ENCODE results near the gene MDP1.

MDP1 gene

DNA sequence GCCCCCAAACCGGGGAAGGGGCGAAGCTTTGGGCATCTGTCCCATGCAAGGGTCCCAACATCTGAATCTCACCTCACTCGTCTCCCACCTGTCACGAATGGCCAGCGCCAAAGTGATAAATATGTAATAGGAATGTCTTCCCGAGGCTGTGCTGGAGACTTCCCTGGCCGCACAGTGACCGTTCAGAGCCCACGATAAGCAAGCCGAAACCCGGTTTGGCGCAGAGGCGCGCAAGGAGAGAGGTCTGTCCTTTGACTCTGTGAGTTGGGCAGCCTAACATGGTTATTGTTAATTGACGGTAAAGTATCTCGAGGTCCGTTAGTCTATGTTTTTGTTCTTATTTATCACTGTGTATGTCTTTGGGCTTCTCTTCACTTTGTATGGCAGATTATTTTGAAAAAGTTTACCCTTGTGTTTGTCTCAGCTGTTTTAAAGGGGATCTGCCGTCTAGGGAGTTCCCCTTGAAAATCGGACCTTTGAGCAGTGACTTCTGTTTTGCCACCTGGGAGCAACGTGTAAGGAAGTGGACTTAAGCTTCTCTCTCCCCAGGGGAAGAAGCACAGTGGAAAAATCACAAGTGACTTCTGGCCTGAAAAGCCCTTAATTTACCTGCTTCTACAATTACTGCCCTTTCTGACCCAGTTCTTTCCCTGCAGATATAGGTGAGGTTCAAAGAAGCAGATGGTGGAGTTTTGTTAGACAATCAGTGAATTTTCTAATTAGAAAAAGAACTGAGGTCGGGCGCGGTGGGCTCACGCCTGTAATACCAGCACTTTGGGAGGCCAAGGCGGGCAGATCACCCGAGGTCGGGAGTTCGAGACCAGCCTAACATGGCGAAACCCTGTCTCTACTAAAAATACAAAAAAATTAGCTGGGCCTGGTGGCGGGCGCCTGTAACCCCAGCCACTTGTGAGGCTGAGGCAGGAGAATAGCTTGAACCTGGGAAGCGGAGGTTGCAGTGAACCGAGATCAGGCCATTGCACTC, 19.5 kb downstream of the MDP1 start:
- no peak for DNase-seq

DNA sequence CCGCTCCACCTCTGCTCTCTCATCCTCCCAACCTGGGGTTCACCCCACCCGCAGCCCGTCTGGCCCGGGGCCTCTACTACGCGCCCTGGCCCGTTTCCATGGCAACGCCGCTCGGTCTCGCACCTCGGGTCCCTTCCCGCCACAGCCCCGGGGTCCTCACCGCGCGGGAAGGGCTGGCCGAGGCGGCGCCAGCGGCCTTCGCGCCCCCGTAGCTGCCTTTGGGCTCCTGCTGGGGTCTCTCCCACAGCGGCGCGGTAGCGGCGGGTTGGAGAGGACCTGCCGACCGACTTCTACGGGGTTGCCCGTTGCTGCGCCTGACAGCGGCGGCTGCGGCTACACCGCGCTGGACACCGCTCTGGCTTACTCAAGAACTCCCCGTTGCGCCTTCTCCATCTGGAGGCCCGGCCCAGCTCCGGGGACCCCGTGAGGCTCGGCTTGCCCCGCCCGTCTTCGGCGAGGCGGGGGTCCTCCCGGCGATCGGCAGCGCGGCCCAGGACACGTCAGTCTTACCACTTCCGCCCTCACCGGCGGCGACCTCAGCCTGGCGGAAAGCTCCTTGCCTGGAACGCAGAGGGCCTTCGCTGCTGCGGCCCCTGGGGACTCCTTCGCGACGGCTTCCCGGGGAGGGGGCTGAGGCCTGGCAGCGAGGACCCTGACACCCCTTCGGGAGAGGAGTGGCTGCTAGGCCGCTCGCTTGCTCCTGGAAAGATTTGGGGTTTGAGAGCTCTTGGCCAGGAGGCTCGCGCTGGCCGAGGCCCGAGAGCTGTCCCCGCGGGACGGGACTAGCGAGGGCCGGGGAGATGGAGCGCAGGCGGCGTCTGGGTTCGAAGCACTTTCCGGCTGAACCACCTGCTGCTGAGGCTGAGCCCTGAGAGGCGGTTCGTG, 20.4 kb downstream of the MDP1 start, which contains the start of gene TM9SF1:
Gene TM9SF1 (minus strand): TSS at position 256 of the 885 bp plus-strand sequence. CDS start 422 bp downstream, outside the sequence.
- peak; percentile 12 for DNase-seq

DNA sequence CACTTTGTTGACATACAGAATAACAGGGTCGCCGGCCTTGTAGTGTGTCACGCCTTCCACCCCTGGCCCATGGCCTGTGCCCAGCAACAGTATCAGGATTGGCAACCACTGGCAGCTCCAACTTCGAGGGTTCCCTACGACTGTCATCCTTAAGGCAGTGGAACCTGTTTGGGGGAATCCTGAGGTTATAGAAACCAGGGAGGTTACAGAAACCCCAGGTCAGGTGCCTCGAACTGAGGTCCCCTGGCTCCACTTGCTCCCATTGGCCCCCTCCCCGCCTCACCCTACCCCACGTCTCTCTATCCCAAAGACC, 21.0 kb downstream of the MDP1 start:
- no peak for DNase-seq

DNA sequence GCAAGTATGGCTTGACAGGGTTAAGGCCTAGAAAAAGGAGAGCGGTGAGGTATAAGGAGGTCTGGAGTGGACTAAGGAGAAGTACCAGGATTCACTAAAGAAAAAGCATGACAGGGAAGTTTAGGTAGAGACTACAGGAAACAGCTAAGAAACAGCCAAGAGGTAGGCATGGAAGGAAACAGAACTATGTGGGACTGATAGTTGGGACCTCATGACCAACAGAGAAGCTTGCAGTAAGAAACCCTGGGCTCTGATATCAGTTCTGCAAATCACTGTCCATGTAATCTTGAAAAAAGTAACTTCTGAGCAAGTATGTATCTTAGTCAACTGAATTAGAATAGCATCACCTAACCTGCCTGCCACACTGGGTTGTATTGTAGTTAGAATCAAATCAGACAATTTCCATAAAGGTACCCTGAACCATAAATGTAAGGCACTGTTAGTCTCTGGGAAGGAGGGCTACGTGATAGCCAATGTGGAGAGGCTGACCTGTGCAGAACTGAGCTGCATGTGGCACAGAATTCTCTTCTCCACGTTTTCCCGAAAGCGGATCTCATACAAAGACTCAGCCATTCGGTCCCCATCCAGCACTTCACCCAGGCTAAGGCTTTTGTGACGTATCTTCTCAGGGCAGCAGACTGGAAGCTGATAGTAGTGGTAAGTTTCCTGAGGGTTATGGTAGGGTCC, 21.5 kb downstream of the MDP1 start:
- no peak for DNase-seq

DNA sequence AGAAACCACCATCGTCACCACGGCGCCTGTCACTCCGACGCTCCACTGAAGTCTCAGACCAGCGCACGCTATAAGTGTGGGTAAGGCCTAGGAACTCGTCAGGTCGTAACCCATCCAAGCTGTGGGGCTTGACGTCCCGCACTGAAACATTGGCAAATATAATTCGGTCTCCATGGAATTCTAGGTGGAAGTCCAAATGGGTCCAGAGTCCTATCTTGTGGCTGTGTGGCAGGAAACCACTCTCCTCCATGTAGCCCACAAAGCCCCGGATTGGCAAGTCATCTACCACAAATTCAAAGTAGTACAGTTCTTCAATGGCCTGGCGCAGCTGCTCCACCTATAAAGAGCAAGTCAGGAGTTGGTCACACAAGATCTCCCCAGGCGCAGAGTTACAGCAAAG, 22.9 kb downstream of the MDP1 start:
- no peak for DNase-seq

DNA sequence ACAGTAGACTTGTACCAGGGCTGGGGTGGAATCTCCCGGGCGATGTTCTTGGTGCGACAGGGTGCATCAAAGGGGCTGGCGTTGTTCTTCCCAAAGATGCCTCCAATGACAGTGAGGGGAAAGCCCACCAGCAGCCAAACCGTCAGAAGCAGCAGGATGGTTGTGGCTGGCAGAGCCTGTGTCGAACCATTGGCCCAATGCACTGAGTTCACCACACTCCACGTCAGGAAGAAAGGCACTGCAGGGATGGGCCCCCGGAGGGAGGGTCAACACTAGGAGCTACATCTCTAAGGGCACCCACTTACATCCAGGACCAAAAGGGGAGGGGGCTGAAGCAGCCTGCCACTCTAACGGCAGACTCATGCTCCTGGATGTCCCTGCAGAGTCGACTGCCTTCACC, 25.4 kb downstream of the MDP1 start:
- no peak for DNase-seq

DNA sequence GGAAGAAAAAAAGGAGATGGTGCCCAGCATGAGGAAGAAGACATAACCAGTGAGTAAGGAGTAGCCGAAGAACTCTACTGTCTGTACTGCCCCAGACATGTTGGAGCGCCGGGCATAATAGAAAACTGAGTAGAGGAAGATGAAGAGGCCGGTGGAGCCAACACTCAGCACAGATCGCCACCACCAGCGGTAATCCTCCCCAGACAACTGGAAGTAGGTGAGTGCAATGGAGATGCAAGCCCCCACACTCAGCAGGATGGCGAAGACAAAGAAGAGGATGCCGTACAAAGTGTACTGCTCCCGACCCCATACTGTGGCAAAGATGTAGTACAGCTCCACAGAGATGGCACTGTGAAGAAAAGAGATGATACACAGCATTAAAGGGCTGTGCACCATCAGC, 26.4 kb downstream of the MDP1 start:
- DNase-seq = no peak

DNA sequence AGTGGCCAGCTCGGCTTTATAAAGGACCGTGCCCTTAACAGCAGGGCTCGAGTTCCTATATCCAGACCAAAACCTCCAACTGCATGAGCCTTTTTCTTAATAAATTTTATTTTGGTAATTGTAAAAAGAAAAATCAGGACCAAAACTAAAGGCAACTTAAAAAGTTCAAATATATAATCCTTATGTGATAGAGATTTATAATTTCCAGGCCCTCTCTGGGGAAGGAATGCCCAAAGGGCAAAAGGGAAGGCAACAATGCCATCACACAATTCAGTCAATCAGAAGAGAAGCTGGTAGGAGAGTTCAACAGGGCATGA, 26.8 kb downstream of the MDP1 start:
- no peak for DNase-seq

DNA sequence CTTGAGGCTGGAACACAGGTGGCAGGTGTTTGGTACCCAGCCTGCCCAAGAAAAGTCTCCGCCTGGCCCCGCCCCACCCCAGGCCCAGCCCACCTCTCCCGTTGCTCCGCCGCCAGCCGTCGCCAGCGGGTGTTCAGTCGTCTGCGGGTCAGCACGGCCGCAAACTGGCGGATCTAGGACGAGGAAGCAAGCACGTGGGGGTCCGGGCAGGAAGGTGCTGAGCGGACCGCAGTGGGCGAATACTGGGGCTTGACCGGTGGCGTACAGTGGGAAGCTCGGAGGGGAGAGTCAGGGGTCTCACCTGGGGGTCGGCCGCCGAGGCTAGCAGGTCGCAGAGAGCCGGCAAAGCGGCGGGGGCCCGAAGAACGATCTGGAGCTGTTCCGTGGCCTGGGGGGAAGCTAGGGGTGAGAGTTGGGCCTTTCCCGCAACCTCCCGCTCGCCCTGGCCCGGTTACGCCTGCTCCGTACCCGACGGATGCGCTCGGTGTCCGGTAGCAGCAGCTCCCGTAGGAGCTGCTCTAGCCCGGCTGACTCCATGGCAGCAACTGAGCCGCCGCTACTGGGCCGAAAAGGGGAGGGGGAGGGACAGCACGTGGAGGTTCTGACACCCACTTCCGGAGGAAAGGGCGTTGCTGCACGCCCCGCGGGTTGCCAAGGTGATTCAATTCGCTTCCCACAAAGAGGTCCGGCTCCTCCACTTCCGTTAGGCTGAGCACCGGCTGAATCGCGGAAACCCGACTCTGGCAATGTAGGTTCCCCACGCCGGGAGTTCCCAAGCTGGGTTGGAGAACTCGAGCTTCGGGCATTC, 27.4 kb downstream of the MDP1 start, which contains the start of gene IPO4:
Gene IPO4 (minus strand): TSS at position 566 of the 808 bp plus-strand sequence. CDS start 29 bp downstream, at position 537.
- peak; percentile 84 for DNase-seq

DNA sequence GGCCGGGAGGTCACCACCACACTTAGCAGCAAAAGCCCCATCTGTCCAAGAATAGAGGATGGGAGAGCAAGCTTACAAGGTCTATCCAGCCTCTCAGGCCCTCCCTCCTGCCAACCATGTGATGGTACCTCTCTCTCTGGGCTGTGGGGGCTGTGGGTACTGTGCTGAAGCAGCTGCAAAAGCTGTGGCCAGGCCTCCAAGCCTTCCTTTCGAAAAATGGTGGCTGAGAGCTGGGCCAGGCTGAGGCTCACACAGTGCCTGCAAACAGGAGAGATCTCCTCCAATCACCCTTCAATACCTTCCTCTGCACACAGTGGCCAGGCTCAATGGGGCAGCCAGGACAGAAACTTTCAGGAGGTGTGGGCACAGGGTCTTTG, 28.3 kb downstream of the MDP1 start:
- DNase-seq = no peak

DNA sequence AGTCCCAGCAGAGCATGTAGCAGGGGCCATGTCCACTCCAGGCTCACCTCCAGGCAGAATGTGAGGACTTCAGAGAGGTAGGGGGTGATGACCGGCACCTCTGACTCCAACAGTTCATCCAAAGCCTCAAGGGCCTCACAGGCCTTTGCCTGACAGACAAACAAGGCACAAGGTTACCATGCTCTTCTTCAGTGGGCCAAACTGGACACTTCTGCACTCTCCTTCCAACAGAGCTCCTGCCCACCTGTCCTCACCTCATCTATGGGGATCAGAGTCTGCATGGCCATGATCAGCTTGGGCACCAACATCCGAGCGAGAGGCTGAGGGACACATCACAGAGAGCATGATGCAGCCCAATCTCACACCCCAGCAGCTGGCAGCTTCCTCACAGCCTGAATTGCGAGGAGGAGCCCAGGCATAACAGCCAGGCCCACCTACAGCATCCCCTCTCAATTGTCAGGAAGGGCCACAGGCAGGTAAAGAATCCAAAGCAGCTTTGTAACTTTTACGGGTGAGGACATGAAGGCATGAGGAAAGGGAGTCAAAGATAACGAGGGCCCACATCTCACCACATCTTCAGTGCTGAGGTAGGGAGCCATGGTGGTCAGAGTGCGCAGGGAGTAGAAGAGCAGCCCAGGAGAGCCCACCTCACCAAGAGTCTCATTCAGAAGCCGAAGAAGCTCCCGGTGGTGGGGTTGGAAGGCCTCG, 28.9 kb downstream of the MDP1 start:
- DNase-seq = no peak

DNA sequence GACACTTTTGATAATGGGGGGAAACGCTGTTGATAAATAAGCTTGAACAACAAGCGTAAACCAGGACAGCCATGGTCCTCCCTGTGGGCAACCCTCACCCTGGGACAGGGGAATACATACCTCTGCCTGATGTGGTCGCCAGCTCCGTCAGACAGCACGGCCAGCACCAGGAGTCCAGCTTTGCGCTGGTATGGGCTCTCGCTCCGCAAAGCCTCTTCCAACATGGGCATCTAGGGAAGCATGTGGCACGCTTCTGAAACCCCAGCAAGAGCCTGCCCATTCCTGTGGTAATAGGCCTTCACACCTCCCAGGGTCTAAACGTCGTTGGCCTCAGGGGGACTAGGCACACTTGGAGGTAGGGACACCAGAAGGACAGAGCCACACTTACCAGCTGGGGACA, 30.1 kb downstream of the MDP1 start:
- no peak for DNase-seq

DNA sequence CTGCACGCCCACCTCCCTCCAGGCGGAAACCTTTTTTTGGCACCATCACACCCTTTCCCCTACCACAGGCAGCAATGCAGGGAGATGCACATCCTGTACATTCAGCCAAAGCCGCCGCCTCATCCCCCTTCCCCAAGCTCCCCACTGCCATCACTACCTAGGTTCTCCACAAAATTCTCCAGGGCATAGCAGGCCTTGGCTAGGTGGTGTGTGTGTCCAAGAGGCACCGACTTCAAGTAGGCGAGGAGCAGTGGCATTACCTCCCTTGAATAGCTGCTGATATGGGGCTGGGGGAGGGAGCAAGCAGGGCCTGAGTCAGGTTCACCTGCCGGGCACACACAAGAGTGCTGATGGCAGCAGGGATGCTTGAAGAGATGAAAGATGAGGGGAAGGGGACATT, 30.8 kb downstream of the MDP1 start:
- DNase-seq = no peak

DNA sequence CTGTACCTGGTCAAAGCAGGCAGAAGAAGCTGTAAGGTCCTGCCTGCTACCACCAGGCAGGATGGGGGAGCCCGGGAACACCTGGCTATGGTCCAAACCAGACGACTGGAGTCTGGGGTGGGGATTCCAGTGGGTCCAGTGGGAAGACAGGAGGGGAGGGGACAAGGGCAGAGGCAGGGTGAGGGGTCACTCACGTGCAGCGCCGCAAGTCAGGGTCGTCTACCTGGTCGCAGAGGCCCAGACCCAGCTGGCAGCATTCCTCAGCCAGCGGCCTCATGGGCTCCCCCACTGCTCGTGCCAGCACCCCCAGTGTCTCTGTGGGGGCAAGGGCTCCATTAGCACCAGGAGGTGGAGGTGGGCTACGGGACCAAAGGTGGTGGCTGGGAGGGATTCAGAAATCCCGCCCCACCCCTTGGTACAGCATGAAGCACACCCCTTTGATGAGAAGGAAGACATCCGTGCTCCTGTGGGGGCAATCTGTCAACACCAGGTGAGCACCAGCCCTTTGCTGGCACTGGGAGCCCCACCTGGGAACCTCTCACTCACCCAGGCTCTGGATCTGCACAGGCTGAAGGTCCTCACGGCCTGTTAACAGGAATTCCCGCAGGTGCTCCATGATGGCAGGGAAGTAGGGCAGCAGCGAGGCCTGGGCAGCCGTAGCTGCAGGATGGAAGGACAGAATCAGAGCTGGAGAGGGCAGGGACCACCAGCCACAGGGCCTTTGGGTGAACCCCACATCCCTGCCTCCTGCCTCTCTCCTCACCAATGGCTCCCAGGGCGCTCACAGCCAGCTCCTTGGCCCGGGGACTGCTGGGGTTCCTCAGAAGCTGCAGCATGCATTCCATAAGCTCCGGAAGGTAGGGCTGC, 31.5 kb downstream of the MDP1 start:
- DNase-seq = no peak

DNA sequence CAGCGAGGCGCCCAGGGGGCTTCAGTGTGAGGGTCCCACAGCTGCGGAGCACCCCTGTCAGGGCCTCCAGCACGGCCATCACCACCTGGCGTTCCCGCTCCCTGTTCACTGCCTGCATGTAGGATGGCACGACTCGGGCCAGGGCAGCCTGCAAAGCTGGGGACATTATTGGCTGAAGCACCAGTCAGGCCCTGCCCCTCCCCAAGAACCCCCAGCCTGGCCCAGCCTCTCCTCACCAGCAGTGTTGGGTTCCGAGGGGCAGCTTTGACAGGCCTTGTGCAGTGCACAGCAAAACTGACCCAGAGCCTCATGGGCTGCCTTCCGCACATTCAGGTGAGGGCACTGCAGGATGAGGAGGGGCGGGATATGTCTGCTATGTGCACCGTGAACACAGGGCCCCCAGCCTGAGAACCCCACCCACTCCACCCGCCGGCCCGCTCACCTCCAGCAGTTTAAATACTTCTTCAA, 32.8 kb downstream of the MDP1 start:
- DNase-seq = no peak

DNA sequence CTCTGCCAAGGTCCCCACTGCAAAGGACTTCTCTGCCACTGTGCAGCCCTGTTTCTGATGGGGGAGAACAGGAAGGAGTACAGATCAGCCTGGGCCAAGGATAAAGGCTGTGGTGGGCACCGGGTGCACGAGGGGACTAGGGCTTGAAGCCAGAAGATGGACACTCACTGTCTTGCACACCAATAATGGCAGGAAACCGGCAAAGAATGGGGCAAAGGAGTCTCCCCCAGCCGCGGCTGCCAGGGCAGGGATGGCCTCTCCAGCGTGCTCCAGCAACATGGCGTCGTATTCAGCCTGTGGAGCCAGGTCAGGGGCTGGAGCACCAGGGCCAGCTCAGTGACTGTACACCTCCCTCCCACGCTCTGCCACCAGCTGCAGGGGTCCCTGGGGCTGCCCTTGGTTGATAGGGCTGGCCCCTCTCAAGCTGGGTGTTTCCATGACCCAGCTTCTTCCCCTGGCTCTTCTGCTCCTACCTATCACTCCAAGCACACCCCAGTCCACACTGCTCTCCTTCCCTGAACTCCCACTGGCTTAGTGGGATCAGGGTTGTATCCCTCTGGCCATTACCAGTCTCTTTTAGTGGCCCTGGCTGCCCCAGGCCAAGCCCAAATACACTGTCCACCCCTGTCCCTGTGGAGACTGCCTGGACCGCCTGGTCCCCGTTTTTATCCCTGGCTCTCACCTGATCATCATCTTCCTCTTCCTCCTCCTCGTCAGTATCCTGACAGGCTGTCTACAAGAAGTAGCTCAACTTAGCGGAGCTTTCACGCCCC, 33.6 kb downstream of the MDP1 start:
- DNase-seq = no peak

DNA sequence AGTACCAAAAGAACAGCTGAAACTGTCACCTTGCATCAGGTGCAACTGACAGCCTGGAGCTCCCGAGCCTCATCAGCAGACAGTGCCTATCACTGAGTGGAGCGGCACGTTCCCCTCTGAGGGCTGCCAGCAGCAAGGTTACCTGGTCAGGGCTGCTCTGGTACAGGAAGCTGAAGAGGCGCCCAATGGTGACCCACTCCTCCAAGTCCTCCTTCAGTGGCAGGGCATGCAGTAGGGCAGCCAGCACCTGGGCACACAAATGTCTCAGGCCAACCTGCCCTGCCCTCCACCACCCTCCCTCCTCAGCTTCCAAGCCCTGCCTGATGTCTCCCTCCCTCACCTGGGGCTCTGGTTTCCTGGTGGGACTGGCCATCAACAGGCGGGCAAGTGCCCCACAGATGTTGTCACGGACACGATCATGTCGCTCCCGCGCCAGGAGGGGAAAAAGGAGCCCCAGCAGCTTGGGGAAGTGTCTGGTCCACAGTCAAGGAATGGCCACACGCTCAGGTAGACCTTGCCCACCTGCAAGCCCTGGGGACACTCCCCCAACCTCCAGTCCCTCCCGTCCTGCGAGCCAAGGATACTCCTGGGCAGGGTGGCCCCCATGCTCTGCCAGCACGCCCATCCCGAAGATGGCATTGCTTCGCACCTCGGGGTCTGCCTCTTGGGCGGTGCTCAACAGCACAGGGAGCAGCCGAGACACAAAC, 34.3 kb downstream of the MDP1 start:
- no peak for DNase-seq

DNA sequence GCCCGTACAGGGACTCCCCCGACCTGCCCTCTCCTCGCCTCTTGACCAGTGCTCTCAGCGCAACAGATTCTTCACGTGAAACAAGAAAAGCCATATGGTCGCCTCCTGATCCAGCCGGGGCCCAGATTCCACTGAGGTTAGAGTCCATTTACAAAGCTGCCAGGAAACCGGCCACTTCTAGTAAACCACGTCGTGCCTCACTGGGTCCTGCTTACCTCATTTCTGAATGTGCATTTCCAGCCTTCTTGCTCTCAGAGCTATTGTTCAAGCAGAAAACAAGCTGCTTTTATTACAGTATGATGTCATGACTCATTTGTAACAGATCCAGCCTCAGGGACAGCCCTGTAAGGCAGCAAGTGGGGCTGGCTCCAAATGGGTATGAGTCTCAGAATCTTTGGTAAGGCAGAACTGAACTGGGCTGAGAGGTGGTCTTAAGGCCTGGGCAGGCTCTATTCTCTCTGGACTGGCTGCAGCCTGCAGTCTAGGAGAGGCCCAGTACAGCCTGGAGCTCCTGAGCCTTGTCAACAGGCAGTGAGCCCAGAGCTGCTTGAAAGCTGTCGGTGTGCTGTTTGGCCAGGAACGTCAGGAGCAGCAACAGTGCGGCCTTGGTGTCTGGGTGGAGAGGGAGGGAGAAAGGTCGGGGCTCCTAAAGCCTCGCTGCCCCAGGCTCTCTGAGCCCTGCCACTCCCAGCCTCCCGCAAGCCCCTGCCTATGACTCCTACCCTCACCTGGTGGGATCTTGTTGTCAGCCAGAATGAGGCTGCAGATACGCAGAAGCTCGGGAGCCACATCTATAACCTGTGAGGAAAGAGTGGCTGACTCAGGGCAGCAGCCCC, 35.7 kb downstream of the MDP1 start:
- DNase-seq = no peak
